ENCODE data around the gene FBXL7.

The FBXL7 gene

GRCh38 chr5:15885156-15885555, 385.2 kb downstream of the FBXL7 start:
- H3K79me2 ChIP-seq (ENCODE audit: low read length): no peaks in the 10 kb centered on the region
- H4K20me1 ChIP-seq (ENCODE audit: insufficient read depth, low read length): no peaks in the 10 kb centered on the region
- no peak overlapping the region for H3K4me3 ChIP-seq (ENCODE audit: low read length)
- H3K9me3 ChIP-seq (ENCODE audit: insufficient read depth, low read length): no peaks in the 10 kb centered on the region
- H3K36me3 ChIP-seq (replicated peaks; ENCODE audit: low read depth, low read length): no peaks in the 10 kb centered on the region
- H3K9ac ChIP-seq (ENCODE audit: low read length): no peak overlapping the region
- no peak overlapping the region for H3K4me2 ChIP-seq (ENCODE audit: low read length)
- H3K4me1 ChIP-seq (ENCODE audit: low read length): no peaks in the 10 kb centered on the region
- no peak overlapping the region for H3K27ac ChIP-seq (ENCODE audit: low read length)
- no peak overlapping the region for H2AFZ ChIP-seq (ENCODE audit: low read depth, low read length)
- TF ChIP-seq, protein P1, sequence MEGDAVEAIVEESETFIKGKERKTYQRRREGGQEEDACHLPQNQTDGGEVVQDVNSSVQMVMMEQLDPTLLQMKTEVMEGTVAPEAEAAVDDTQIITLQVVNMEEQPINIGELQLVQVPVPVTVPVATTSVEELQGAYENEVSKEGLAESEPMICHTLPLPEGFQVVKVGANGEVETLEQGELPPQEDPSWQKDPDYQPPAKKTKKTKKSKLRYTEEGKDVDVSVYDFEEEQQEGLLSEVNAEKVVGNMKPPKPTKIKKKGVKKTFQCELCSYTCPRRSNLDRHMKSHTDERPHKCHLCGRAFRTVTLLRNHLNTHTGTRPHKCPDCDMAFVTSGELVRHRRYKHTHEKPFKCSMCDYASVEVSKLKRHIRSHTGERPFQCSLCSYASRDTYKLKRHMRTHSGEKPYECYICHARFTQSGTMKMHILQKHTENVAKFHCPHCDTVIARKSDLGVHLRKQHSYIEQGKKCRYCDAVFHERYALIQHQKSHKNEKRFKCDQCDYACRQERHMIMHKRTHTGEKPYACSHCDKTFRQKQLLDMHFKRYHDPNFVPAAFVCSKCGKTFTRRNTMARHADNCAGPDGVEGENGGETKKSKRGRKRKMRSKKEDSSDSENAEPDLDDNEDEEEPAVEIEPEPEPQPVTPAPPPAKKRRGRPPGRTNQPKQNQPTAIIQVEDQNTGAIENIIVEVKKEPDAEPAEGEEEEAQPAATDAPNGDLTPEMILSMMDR (IDR thresholded peaks at IDR 0.05; ENCODE audit: low read depth, low read length): no peak
- TF ChIP-seq EZH2phosphoT487 (IDR thresholded peaks at IDR 0.05; ENCODE audit: low read depth): no peak
- H3K27me3 ChIP-seq (ENCODE audit: low read depth, low read length): no peaks in the 10 kb centered on the region

DNA sequence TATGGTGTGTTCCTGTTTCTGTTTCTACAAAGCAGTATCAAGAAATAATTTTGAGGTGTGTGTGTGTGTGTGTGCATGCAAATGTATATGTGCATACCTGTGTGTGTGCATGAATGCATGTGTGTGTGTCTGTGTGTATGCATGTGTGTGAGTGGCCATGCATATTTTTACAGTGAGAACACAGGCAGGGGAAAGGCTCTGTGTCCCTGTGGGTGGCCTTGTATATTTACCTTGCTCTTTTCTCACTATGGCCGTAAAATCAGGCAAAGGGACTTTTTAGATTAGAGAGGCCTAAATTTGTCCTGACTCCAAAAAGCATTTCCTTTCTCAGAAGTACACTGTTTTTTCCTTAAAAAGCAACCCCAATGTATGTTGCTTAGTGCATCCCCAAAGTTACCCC, 386.2 kb downstream of the FBXL7 start:
- no peak overlapping the region for H3K4me3 ChIP-seq (ENCODE audit: low read length)
- no peak overlapping the region for H3K9ac ChIP-seq (ENCODE audit: low read length)
- H4K20me1 ChIP-seq (ENCODE audit: insufficient read depth, low read length): no peaks in the 10 kb centered on the region
- H3K79me2 ChIP-seq (ENCODE audit: low read length): no peaks in the 10 kb centered on the region
- H3K36me3 ChIP-seq (replicated peaks; ENCODE audit: low read depth, low read length): no peaks in the 10 kb centered on the region
- H3K4me1 ChIP-seq (ENCODE audit: low read length): no peaks in the 10 kb centered on the region
- TF ChIP-seq, protein P1 (IDR thresholded peaks at IDR 0.05; ENCODE audit: low read depth, low read length): no peak
- no peak for TF ChIP-seq EZH2phosphoT487 (IDR thresholded peaks at IDR 0.05; ENCODE audit: low read depth)
- no peak overlapping the region for H3K4me2 ChIP-seq (ENCODE audit: low read length)
- no peaks in the 10 kb centered on the region for H3K9me3 ChIP-seq (ENCODE audit: insufficient read depth, low read length)
- no peaks in the 10 kb centered on the region for H3K27me3 ChIP-seq (ENCODE audit: low read depth, low read length)
- no peak overlapping the region for H3K27ac ChIP-seq (ENCODE audit: low read length)
- no peak overlapping the region for H2AFZ ChIP-seq (ENCODE audit: low read depth, low read length)

- no peaks in the 10 kb centered on the region for H3K36me3 ChIP-seq (replicated peaks; ENCODE audit: low read depth, low read length)
- no peak for TF ChIP-seq EZH2phosphoT487 (IDR thresholded peaks at IDR 0.05; ENCODE audit: low read depth)
- TF ChIP-seq, protein P1 (IDR thresholded peaks at IDR 0.05; ENCODE audit: low read depth, low read length): no peak
- no peaks in the 10 kb centered on the region for H3K9me3 ChIP-seq (ENCODE audit: insufficient read depth, low read length)
- no peak overlapping the region for H2AFZ ChIP-seq (ENCODE audit: low read depth, low read length)
- no peaks in the 10 kb centered on the region for H3K79me2 ChIP-seq (ENCODE audit: low read length)
- no peaks in the 10 kb centered on the region for H4K20me1 ChIP-seq (ENCODE audit: insufficient read depth, low read length)
- H3K9ac ChIP-seq (ENCODE audit: low read length): no peak overlapping the region
- no peaks in the 10 kb centered on the region for H3K4me1 ChIP-seq (ENCODE audit: low read length)
- H3K4me3 ChIP-seq (ENCODE audit: low read length): no peak overlapping the region
- H3K27me3 ChIP-seq (ENCODE audit: low read depth, low read length): no peaks in the 10 kb centered on the region
- no peak overlapping the region for H3K27ac ChIP-seq (ENCODE audit: low read length)
- no peak overlapping the region for H3K4me2 ChIP-seq (ENCODE audit: low read length)
Measured at GRCh38 chr5:15887093-15887492, 387.1 kb downstream of the FBXL7 start.

- H3K79me2 ChIP-seq (ENCODE audit: low read length): no peaks in the 10 kb centered on the region
Measured at GRCh38 chr5:15889001-15889400, 389.0 kb downstream of the FBXL7 start.

GRCh38 chr5:15893866-15894265, 393.9 kb downstream of the FBXL7 start:
- Histone ChIP-seq H3K9me3 (ENCODE audit: insufficient read depth, low read length) (no peaks in the 10 kb centered on the region), H3K9ac (ENCODE audit: low read length) (no peak overlapping the region), H2AFZ (ENCODE audit: low read depth, low read length) (no peak overlapping the region), H3K4me2 (ENCODE audit: low read length) (no peak overlapping the region), H3K4me3 (ENCODE audit: low read length) (no peak overlapping the region), H3K27ac (ENCODE audit: low read length) (no peak overlapping the region), H3K79me2 (ENCODE audit: low read length) (no peaks in the 10 kb centered on the region), H4K20me1 (ENCODE audit: insufficient read depth, low read length) (no peaks in the 10 kb centered on the region), H3K27me3 (ENCODE audit: low read depth, low read length) (no peaks in the 10 kb centered on the region), H3K4me1 (ENCODE audit: low read length) (no peaks in the 10 kb centered on the region), H3K36me3 (replicated peaks; ENCODE audit: low read depth, low read length) (no peaks in the 10 kb centered on the region)
- TF ChIP-seq, protein P1 (IDR thresholded peaks at IDR 0.05; ENCODE audit: low read depth, low read length): no peak
- TF ChIP-seq EZH2phosphoT487 (IDR thresholded peaks at IDR 0.05; ENCODE audit: low read depth): no peak

More at GRCh38 chr5:15889001-15889400, 389.0 kb downstream of the FBXL7 start:
- Histone ChIP-seq H3K9ac (ENCODE audit: low read length) (no peak overlapping the region), H4K20me1 (ENCODE audit: insufficient read depth, low read length) (no peaks in the 10 kb centered on the region), H3K36me3 (replicated peaks; ENCODE audit: low read depth, low read length) (no peaks in the 10 kb centered on the region), H3K4me1 (ENCODE audit: low read length) (no peaks in the 10 kb centered on the region), H3K4me3 (ENCODE audit: low read length) (no peak overlapping the region), H3K27ac (ENCODE audit: low read length) (no peak overlapping the region), H3K9me3 (ENCODE audit: insufficient read depth, low read length) (no peaks in the 10 kb centered on the region), H3K4me2 (ENCODE audit: low read length) (no peak overlapping the region), H2AFZ (ENCODE audit: low read depth, low read length) (no peak overlapping the region), H3K27me3 (ENCODE audit: low read depth, low read length) (no peaks in the 10 kb centered on the region)
- TF ChIP-seq EZH2phosphoT487 (IDR thresholded peaks at IDR 0.05; ENCODE audit: low read depth): no peak

All from OCI-LY3 (cell line).